ENCODE results near the gene PHPT1.
"Not testable (repeated sequence)": the region's sequence is repeated elsewhere in the genome, so short reads cannot be mapped to it uniquely, and the experiment has no call there.

PHPT1 gene

GRCh38 chr9:136861874-136862457, 12.8 kb downstream of the PHPT1 start:
- ChIA-PET POLR2A (interaction anchor here (0.8 kb wide), 1 partner anchor 41 kb away, joined by 3 read pairs; no protein-coding TSS in a partner anchor), CTCF (interaction anchor here (0.9 to 3.2 kb wide), 4 partner anchors 19 to 202 kb away, joined by 3 to 19 read pairs (median 4); partner anchors contain the start of genes AJM1 and RABL6)
- TF ChIP-seq CTCF (IDR thresholded peaks at IDR 0.05; ENCODE audit: control extremely low read depth, extremely low read depth, low read depth, missing control alignments) = no peak
- no peak for DNase-seq (ENCODE audit: extremely low spot score)

GRCh38 chr9:136862849-136863622, 13.8 kb downstream of the PHPT1 start:
- CTCF ChIA-PET = interaction anchor here (0.9 to 1.6 kb wide), 3 partner anchors 19 to 201 kb away, joined by 3 to 5 read pairs (median 4); partner anchors contain the start of gene RABL6
- no peak for TF ChIP-seq CTCF (IDR thresholded peaks at IDR 0.05; ENCODE audit: control extremely low read depth, extremely low read depth, low read depth, missing control alignments)
- POLR2A ChIA-PET = no interaction called here
- DNase-seq (ENCODE audit: extremely low spot score) = no peak

GRCh38 chr9:136863623-136864273, 14.5 kb downstream of the PHPT1 start:
- CTCF ChIA-PET = interaction anchor here (0.9 to 1.3 kb wide), 2 partner anchors 12 to 18 kb away, joined by 3 to 4 read pairs; no protein-coding TSS in a partner anchor
- TF ChIP-seq CTCF (IDR thresholded peaks at IDR 0.05; ENCODE audit: control extremely low read depth, extremely low read depth, low read depth, missing control alignments) = no peak
- POLR2A ChIA-PET = interaction anchor here (1.3 kb wide), 1 partner anchor 22 kb away, joined by 4 read pairs; the partner anchor contains the start of gene TRAF2
- DNase-seq (ENCODE audit: extremely low spot score) = no peak

GRCh38 chr9:136865041-136865767, 16.0 kb downstream of the PHPT1 start:
- TF ChIP-seq CTCF (IDR thresholded peaks at IDR 0.05; ENCODE audit: control extremely low read depth, extremely low read depth, low read depth, missing control alignments) = no peak
- ChIA-PET POLR2A (interaction anchor here (1.3 kb wide), 1 partner anchor 21 kb away, joined by 4 read pairs; the partner anchor contains the start of gene TRAF2), CTCF (no interaction called here)
- no peak for DNase-seq (ENCODE audit: extremely low spot score)

GRCh38 chr9:136865768-136866103, 16.5 kb downstream of the PHPT1 start:
- no peak for TF ChIP-seq CTCF (IDR thresholded peaks at IDR 0.05; ENCODE audit: control extremely low read depth, extremely low read depth, low read depth, missing control alignments)
- ChIA-PET POLR2A (interaction anchor here (1.0 kb wide), 1 partner anchor 21 kb away, joined by 4 read pairs; the partner anchor contains the start of gene TRAF2), CTCF (no interaction called here)

GRCh38 chr9:136866898-136867421, 17.8 kb downstream of the PHPT1 start:
- CTCF ChIA-PET; POLR2A ChIA-PET; DNase-seq (ENCODE audit: extremely low spot score): not testable (repeated sequence)

More at GRCh38 chr9:136865768-136866103, 16.5 kb downstream of the PHPT1 start:
- DNase-seq (ENCODE audit: extremely low spot score) = no peak

Data from GM10248 (cell line).